Osteocyte (in vitro differentiated cells): ENCODE measurements around the gene DHRS7B. TPM values are rescaled to one million over a fixed set of nuclear protein-coding genes. Genes with fewer than 3 reads are reported as not detected.

ENCODE experiments used
- DNase-seq: peaks from one replicate; pipeline ENCODE4 v3.0.0; 2021; ENCODE audit warnings: mixed read lengths; ENCODE audit not compliant: unreplicated experiment; ENCODE audit errors: extremely low spot score
- H3K27ac Mint-ChIP-seq: one replicate; pipeline ENCODE4 v1.8.0; 2021; ENCODE audit warnings: mild to moderate bottlenecking, mixed read lengths; ENCODE audit not compliant: unreplicated experiment
- H3K27me3 Mint-ChIP-seq: one replicate; pipeline ENCODE4 v1.8.0; 2021; ENCODE audit warnings: mixed read lengths; ENCODE audit not compliant: unreplicated experiment
- H3K36me3 Mint-ChIP-seq: one replicate; pipeline ENCODE4 v1.8.0; 2021; ENCODE audit warnings: mixed read lengths; ENCODE audit not compliant: unreplicated experiment
- H3K4me1 Mint-ChIP-seq: one replicate; pipeline ENCODE4 v1.8.0; 2021; ENCODE audit warnings: mixed read lengths; ENCODE audit not compliant: unreplicated experiment
- H3K4me3 Mint-ChIP-seq: one replicate; pipeline ENCODE4 v1.8.0; 2021; ENCODE audit warnings: mild to moderate bottlenecking, moderate library complexity, mixed read lengths; ENCODE audit not compliant: unreplicated experiment
- H3K9me3 Mint-ChIP-seq: one replicate; pipeline ENCODE4 v1.8.0; 2021; ENCODE audit warnings: mixed read lengths; ENCODE audit not compliant: unreplicated experiment
- total RNA-seq: library from RNA; stranded (reverse); gene quantifications from 2 replicates; pipeline ENCODE4 v1.2.1, GENCODE V29; 2021
- TF ChIP-seq, protein P1 (sequence below): fragments of 200-600 bp; sonication (generic); IDR thresholded peaks from 2 replicates; pipeline ENCODE4 v1.5.0; 2021; ENCODE audit warnings: antibody characterized with exemption, mild to moderate bottlenecking, moderate library complexity

Gene DHRS7B
- total RNA-seq, 1 donor from 2014 or later, result 15.7 TPM

- Mint-ChIP-seq H3K27me3 (no peaks in the 10 kb centered on the region), H3K4me3 (no peak overlapping the region), H3K36me3 (peaks cover 18% of the 10 kb centered on the region), H3K9me3 (no peaks in the 10 kb centered on the region), H3K4me1 (peaks cover 11% of the 10 kb centered on the region), H3K27ac (no peak overlapping the region)
- TF ChIP-seq, protein P1, sequence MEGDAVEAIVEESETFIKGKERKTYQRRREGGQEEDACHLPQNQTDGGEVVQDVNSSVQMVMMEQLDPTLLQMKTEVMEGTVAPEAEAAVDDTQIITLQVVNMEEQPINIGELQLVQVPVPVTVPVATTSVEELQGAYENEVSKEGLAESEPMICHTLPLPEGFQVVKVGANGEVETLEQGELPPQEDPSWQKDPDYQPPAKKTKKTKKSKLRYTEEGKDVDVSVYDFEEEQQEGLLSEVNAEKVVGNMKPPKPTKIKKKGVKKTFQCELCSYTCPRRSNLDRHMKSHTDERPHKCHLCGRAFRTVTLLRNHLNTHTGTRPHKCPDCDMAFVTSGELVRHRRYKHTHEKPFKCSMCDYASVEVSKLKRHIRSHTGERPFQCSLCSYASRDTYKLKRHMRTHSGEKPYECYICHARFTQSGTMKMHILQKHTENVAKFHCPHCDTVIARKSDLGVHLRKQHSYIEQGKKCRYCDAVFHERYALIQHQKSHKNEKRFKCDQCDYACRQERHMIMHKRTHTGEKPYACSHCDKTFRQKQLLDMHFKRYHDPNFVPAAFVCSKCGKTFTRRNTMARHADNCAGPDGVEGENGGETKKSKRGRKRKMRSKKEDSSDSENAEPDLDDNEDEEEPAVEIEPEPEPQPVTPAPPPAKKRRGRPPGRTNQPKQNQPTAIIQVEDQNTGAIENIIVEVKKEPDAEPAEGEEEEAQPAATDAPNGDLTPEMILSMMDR, result no peak
- no peak for DNase-seq
Observed at GRCh38 chr17:21193031-21193430, 66.3 kb downstream of the DHRS7B start.

DNA sequence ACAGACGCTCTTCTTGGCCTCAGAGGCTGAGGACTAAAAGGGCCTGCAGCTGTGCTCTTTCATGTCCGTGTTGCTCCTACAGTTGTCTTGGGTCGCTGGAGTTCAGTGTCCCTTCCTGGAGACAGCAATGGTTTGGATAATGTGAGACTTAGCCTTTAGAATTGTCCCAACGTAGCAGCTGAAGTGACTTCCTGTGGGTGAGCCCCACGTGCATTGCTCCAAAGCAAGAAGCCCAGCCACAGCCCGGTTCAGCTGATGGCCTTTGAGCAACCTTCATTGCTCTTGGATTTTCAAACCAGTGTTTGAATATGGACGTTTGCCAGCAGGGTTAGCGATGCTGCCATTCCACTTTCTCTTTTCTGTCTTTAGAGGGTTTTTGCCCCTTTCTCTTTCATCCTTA, 67.5 kb downstream of the DHRS7B start:
- DNase-seq, result no peak
- Mint-ChIP-seq H3K27ac (no peak overlapping the region), H3K4me1 (peaks cover 11% of the 10 kb centered on the region), H3K4me3 (no peak overlapping the region), H3K27me3 (no peaks in the 10 kb centered on the region), H3K9me3 (no peaks in the 10 kb centered on the region), H3K36me3 (peaks cover 21% of the 10 kb centered on the region)
- TF ChIP-seq, protein P1, result no peak

DNA sequence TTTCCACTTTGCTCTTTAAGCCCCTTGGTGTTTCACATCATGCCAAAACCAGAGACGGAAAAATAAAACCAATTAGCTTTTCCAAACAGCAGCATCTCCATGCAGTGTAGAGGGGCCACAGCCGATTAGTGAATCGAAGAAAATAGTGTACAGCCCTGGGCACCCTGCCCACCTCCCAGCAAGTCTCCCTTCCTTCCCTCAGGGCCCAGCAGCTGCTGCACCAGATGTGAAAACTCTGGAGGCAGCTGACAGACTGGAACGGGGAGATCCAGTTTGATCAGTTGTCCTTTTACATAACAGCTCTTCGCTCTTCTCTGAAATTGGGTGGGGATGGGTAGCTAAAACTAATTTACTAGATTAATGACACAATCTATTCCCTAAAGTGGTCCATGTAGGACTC, 67.9 kb downstream of the DHRS7B start:
- no peak for DNase-seq
- H3K27me3 Mint-ChIP-seq, result no peaks in the 10 kb centered on the region
- no peak overlapping the region for H3K4me3 Mint-ChIP-seq
- TF ChIP-seq, protein P1, result no peak
- H3K27ac Mint-ChIP-seq, result no peak overlapping the region
- H3K9me3 Mint-ChIP-seq, result no peaks in the 10 kb centered on the region
- H3K36me3 Mint-ChIP-seq, result peaks cover 21% of the 10 kb centered on the region
- H3K4me1 Mint-ChIP-seq, result peaks cover 15% of the 10 kb centered on the region

- peaks cover 23% of the 10 kb centered on the region for H3K4me1 Mint-ChIP-seq
- peaks cover 17% of the 10 kb centered on the region for H3K36me3 Mint-ChIP-seq
- H3K27me3 Mint-ChIP-seq, result no peaks in the 10 kb centered on the region
- TF ChIP-seq, protein P1, result no peak
- no peak for DNase-seq
- H3K9me3 Mint-ChIP-seq, result no peaks in the 10 kb centered on the region
- no peak overlapping the region for H3K27ac Mint-ChIP-seq
- H3K4me3 Mint-ChIP-seq, result no peak overlapping the region
Observed at GRCh38 chr17:21196126-21196525, 69.4 kb downstream of the DHRS7B start.

DNA sequence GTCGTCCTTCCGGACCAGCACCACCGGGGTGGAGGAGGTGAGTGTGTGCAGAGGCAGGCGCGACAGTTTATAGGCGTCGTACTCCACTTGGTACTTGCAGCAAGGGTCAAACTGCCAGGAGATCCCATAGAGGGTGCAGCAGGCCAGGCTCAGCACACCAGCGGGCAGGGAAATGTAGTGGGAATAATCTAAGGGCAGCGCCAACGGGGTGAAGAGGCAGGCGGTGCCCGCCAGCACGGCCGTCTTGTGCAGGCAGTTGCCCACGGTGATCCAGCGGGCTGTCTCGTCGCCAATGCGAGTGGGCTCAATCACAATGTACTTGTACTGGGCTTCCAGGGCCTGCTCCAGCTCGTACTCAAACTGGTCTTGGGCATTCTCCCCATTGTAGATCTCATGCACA, 71.6 kb downstream of the DHRS7B start:
- Mint-ChIP-seq H3K4me1 (peaks cover 23% of the 10 kb centered on the region), H3K4me3 (no peak overlapping the region)
- TF ChIP-seq, protein P1, result no peak

More for the DNA sequence above, 71.6 kb downstream of the DHRS7B start:
- H3K27ac Mint-ChIP-seq, result no peak overlapping the region
- H3K27me3 Mint-ChIP-seq, result no peaks in the 10 kb centered on the region
- H3K36me3 Mint-ChIP-seq, result peaks cover 18% of the 10 kb centered on the region
- DNase-seq, result no peak
- no peaks in the 10 kb centered on the region for H3K9me3 Mint-ChIP-seq
